Measurements from ENCODE around the gene AQP6.

DNA sequence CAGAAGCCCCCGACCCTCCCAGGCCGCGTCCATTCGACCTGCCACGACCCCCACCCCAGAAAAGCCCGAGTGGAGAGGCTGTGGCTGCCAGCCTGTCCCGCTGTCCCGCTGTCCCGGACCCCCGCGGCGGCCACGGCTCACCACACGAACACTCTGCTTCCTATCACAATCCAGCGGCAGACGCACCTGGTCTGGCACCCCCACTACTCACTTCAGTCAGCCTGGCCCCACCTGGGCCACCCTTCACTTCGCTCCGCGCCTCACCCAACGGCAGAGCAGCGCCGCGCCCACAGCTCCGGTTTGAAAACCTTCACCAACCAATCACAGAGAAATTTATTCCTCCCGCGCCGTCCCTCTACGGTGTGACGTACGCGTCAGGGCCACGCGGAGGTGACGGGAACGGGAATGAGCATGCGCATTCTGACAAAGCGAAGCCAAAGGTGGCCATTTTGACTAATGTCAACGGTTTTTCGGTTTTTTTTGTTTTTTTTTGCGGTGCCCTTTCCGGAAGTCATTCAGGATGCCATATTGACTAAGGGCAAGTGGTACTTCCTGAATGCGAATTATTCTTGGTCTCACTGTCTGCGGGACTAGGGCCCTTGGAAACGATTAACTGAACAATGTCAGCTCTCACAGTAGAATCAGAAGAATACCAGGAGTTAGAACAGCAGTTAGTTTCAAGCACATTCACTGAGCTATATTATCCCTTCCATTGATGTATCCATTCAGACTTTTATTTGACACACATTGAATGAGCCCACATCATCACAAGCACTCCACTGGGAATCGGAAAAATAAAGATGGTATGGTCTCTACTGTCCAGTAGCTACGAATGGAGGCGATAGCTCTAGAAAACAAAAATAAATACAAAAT is 52.7 kb downstream of the AQP6 start, which contains the start of gene RACGAP1:
- TF ChIP-seq, protein P1, sequence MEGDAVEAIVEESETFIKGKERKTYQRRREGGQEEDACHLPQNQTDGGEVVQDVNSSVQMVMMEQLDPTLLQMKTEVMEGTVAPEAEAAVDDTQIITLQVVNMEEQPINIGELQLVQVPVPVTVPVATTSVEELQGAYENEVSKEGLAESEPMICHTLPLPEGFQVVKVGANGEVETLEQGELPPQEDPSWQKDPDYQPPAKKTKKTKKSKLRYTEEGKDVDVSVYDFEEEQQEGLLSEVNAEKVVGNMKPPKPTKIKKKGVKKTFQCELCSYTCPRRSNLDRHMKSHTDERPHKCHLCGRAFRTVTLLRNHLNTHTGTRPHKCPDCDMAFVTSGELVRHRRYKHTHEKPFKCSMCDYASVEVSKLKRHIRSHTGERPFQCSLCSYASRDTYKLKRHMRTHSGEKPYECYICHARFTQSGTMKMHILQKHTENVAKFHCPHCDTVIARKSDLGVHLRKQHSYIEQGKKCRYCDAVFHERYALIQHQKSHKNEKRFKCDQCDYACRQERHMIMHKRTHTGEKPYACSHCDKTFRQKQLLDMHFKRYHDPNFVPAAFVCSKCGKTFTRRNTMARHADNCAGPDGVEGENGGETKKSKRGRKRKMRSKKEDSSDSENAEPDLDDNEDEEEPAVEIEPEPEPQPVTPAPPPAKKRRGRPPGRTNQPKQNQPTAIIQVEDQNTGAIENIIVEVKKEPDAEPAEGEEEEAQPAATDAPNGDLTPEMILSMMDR (IDR thresholded peaks at IDR 0.05; ENCODE audit: borderline replicate concordance, extremely low read depth, low read length, poor library complexity, severe bottlenecking) = no peak
- no peak for TF ChIP-seq EZH2 (IDR thresholded peaks at IDR 0.05; ENCODE audit: borderline replicate concordance, low read depth, low read length, severe bottlenecking)
